ENCODE measurements around the gene PIAS1.
"Not testable (repeated sequence)": the region's sequence is repeated elsewhere in the genome, so short reads cannot be mapped to it uniquely, and the experiment has no call there.

DNA sequence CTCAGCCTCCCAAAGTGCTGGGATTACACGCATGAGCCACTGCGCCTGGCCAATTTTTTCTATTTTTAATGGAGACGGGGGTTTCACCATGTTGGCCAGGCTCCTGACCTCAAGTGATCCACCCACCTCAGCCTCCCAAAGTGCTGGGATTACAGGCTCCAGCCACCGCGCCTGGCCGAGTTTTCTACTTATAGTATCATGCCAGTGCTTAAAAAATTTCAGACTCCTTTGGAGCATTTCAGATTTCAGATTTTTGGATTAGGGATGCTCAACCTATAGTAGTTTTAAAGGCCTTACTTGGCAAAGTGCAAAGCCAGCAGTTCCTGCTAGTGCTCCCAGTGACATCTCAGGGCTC lies 159.4 kb downstream of the PIAS1 start:
- not testable (repeated sequence) for TF ChIP-seq POLR2A (IDR thresholded peaks at IDR 0.05)
- TF ChIP-seq, protein P1, sequence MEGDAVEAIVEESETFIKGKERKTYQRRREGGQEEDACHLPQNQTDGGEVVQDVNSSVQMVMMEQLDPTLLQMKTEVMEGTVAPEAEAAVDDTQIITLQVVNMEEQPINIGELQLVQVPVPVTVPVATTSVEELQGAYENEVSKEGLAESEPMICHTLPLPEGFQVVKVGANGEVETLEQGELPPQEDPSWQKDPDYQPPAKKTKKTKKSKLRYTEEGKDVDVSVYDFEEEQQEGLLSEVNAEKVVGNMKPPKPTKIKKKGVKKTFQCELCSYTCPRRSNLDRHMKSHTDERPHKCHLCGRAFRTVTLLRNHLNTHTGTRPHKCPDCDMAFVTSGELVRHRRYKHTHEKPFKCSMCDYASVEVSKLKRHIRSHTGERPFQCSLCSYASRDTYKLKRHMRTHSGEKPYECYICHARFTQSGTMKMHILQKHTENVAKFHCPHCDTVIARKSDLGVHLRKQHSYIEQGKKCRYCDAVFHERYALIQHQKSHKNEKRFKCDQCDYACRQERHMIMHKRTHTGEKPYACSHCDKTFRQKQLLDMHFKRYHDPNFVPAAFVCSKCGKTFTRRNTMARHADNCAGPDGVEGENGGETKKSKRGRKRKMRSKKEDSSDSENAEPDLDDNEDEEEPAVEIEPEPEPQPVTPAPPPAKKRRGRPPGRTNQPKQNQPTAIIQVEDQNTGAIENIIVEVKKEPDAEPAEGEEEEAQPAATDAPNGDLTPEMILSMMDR (IDR thresholded peaks at IDR 0.05), result not testable (repeated sequence)

Measured in body of pancreas (tissue), 4 donors.